HG02798 (cell line): ENCODE measurements around the gene FBXW5.

Experiments
- ATAC-seq: cut with Tn5 transposase; IDR thresholded peaks from one replicate; pipeline ENCODE4 v1.9.1; 2021; ENCODE audit warnings: mild to moderate bottlenecking; ENCODE audit not compliant: unreplicated experiment, poor library complexity

Gene FBXW5

GRCh38 chr9:136939996-136940525 is 4.5 kb downstream of the FBXW5 start:
- no peak for ATAC-seq

- no peak for ATAC-seq
Measured at GRCh38 chr9:136939431-136939995, 5.0 kb downstream of the FBXW5 start.

- ATAC-seq: no peak
Measured at GRCh38 chr9:136937186-136938001, 7.1 kb downstream of the FBXW5 start.

- no peak for ATAC-seq
Measured at GRCh38 chr9:136936645-136937170, 7.8 kb downstream of the FBXW5 start.

- ATAC-seq: no peak
Measured at GRCh38 chr9:136935651-136936050, 8.9 kb downstream of the FBXW5 start.

GRCh38 chr9:136934277-136934676 is 10.3 kb downstream of the FBXW5 start:
- no peak for ATAC-seq

GRCh38 chr9:136931611-136932130 is 12.9 kb downstream of the FBXW5 start:
- no peak for ATAC-seq

GRCh38 chr9:136930014-136930413 is 14.5 kb downstream of the FBXW5 start:
- no peak for ATAC-seq

- no peak for ATAC-seq
Measured at GRCh38 chr9:136928591-136928990, 15.9 kb downstream of the FBXW5 start.

- no peak for ATAC-seq
Measured at GRCh38 chr9:136927343-136928271, 16.9 kb downstream of the FBXW5 start.

- ATAC-seq: no peak
Measured at GRCh38 chr9:136926749-136927148, 17.8 kb downstream of the FBXW5 start.

GRCh38 chr9:136926154-136926704 is 18.3 kb downstream of the FBXW5 start:
- ATAC-seq: no peak

GRCh38 chr9:136925414-136926153 is 19.0 kb downstream of the FBXW5 start:
- no peak for ATAC-seq

GRCh38 chr9:136923881-136924280 is 20.7 kb downstream of the FBXW5 start:
- ATAC-seq: no peak

- no peak for ATAC-seq
Measured at GRCh38 chr9:136922540-136922939, 22.0 kb downstream of the FBXW5 start.

- no peak for ATAC-seq
Measured at GRCh38 chr9:136921718-136922117, 22.8 kb downstream of the FBXW5 start.

GRCh38 chr9:136921307-136921706 is 23.2 kb downstream of the FBXW5 start:
- no peak for ATAC-seq

GRCh38 chr9:136920734-136921231 is 23.8 kb downstream of the FBXW5 start:
- no peak for ATAC-seq

GRCh38 chr9:136920069-136920468 is 24.5 kb downstream of the FBXW5 start:
- ATAC-seq: no peak
